Occipital lobe (tissue), 2 donors: ENCODE results near the gene KRTAP10-9. TPM values are rescaled to one million over a fixed set of nuclear protein-coding genes. Genes with fewer than 3 reads are reported as not detected.
"Not testable (repeated sequence)": the region's sequence is repeated elsewhere in the genome, so short reads cannot be mapped to it uniquely, and the experiment has no call there.

Experiments
- DNase-seq: peaks from one replicate; lab custom pipeline; 2025; lab: John Stamatoyannopoulos, UW
- total RNA-seq: library from RNA; depleted of rRNA; stranded (reverse); fragments of >200 nt; gene quantifications from one replicate; pipeline ENCODE4 v1.2.3, GENCODE V29; 2014

The KRTAP10-9 gene
- total RNA-seq, 1 donor from 2014 or later = not detected

DNA sequence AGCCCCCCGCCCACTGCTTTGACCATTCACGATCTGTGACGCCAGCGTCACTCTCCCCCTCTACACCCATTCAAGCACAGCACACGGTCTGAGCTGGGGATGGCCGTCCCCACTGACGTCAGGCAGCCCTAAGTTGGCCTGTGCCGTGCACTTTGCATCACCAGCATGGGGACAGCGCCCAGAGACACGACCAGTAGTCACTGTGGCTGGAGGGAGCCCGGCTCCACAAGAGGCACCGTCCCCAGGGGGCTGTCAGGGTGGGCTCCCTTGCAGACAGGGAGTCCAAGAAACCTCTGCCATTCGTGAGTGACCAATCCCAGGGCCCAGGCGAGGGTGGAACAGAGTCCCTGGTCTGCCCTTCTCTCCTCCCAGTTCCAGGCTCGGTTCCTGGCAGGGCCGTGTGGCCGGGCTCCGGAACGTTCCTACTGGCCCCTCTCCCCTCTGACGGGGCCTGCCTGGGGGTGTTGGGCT, 12.7 kb upstream of the KRTAP10-9 start:
- no peak for DNase-seq

DNA sequence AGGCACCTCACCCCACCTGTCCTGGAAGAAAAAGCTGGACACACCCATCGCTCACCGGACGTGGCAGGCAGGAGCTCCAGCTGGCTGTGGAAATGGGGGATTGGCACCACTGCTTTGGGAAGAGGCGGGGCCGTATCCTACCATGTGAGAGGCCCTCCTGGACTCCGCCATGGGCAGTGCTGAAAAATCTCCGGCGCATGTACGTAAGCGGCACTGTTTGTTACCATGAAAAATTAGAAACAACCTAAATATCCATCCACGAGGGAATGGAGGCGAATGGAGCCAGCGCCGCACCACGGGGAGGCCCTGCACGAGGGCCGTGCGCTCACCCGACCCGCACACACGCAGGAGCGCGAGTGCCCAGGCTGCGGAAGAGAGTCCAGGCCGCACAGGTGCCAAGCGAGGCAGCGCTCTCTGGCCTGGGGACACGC, 11.9 kb upstream of the KRTAP10-9 start:
- DNase-seq = no peak

DNA sequence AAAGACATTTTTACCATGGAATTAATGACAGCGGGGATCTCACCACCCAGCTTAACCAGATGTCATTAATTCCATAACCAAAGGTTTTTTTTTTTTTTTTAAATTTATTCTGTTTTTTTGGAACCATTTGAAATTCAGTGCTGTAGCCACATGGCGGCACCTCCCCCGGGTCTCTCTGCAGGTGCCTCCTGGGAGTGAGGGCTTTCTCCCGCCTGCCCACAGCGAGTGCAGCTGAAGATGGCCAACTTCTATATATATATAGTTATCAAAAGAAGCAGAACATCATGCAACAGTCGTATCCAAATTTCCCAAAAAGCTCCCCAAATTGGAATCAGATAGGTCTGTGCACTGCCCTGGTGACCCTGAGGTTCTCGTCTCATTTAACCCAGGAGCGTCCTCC, 11.4 kb upstream of the KRTAP10-9 start:
- DNase-seq = no peak

DNA sequence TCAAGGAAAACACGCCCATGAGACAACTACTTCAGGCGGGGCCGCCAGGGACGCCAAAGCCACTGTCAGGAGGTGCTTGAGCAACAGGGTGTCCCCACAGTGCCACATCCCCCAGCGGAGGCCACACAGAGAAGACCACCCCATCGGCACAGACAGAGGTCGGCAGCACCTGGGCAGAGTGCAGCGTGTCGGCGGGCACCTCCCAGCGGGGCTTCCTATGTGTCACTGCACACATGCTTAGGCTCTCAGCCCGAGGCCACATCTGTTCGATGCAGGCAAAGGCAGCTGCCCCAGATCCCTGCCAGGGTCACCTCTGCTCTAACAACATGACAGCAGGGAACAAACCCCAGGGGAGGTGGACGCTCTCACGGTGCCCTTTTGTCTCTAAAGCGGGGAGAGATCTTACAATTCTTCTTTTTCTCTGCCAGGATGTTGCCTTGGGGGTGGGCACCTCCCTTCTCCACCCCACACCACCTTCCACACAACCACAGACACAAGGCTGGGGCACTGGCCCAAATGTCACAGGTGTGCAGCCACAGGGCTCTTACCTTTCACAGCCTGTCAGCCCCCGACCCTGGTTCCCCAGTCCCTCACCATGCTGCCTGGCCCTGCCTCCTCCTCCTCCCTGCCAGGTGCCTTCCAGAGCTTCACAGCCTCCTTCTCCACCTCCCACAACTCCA, 10.8 kb upstream of the KRTAP10-9 start:
- DNase-seq = no peak

DNA sequence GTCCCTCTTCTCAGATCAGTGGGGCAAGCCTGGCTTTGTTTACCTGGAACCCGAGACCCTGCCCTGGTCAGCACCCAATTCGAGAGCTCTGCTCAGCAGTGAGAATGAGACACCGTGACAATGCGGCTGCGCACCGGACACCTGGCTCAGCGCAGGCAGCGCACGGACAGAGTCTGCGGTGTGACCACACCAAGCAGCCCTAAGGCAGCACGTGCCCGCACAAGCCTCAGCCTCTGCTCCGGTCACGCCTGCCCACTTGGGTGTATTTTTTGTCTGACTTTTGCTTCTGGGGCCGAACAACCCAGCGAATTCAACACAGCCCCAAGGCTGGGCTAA, 10.3 kb upstream of the KRTAP10-9 start:
- no peak for DNase-seq

DNA sequence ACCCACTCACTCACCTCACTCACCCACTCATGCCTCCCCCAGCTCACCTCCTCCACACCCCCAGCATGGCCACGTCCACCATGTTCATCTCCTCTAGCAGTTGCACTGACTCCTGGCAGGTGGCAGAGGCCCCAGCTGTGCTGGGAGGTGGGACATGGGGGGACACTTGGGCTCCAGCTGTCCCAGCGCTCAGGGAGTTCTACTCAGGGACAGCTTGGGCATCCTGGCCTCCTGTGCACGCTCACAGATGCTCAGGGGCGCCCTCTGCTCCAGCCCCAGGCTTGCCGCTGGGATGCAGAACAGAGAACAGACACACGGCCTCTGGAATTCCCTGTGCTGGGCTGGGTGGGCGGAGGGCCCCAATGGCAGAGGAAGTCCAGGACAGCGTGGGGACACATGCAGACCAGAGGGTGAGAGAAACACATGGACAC, 9.8 kb upstream of the KRTAP10-9 start:
- no peak for DNase-seq

DNA sequence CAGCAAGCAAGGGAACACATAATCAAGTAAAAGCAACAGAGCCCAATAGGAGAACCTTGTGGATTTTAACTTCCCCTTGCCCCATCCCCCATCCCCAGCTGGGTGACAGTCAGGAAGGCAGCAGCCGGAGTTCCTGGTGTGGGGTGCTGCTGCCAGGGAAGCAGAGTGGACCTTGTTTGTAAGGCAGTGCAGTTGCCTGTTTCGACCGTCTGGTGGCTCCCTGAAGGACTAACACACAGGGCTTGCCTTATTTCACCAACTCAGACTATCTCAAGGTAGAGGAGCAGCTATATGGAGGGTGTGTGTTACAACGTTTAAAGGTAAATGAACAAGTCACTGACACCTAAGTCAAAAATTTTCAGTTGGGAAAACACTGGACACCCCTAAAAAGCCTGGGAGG, 8.4 kb upstream of the KRTAP10-9 start:
- DNase-seq = no peak

DNA sequence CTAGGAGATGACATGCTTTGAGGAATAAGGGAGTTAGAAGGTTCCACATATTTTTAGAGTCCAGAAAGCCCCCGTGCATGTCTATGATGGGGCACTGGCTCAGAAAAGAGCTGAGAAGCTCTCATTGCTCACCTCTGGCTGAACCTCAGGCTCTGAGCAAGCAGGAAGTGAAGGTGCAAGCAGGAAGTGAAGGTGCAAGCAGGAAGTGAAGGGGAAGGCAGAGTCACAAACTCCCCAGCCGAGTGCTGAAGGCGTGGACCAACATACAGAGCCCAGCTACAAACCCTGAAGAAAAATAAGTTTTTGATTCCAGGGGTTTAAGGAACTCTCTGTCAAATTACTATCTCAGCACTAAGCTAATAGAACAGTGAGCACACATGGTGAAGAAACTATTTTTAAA, 8.0 kb upstream of the KRTAP10-9 start:
- DNase-seq = no peak

DNA sequence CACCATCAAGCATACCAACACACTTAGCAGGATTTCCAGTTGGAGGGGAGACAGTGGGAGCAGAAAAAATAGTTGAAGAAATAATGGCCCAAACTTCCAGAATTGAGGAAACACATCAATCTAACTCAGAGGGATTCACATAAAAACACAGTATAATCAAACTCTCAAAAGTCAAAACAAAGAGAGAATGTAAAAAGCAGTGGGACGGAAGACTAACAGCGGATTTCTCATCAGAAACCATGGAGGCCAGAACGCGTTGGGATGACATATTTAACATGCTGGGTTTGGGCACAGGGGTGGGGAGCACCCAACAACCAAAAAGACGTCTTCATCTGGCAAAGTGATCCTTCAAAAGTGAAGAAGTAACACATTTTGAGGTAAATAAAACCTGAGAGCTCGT, 7.0 kb upstream of the KRTAP10-9 start:
- DNase-seq = no peak

DNA sequence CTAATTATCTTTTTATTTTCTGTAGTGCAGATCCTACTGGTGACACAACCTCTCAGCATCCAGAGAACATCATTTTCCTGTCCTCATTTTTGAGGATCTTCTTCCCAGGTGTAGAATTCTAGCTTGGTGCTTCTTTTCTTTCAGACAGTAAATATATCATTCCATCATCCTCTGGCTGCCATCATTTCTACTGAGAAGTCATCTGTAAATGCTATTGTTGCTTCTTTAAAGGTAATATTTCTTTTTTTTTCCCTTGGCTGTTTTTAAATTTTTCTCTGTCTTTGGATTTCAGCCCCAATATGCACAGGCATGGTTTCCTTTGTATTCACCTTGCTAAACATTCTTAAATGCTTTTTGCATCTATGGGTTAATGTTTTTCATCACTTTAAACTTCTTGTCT, 3.3 kb upstream of the KRTAP10-9 start:
- DNase-seq = no peak

DNA sequence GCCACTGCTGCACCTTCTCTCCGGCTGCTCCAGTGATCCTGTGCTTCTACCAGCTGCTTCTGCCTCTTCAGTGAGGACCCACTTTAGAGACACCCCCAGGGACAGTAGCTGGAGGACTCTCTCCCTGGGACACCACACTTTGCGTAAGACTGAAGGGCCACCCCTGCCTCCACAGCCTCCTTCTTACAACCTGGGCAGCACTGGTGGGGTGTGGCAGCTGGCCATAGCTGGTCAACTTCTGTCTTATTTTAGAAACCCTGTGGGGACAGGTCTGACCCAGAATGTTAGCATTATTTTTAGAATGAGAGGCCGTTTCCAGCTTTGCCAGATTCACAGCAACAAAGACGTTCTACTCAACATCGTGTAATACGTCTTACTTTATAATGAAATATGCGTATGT, 1.1 kb upstream of the KRTAP10-9 start:
- no peak for DNase-seq

DNA sequence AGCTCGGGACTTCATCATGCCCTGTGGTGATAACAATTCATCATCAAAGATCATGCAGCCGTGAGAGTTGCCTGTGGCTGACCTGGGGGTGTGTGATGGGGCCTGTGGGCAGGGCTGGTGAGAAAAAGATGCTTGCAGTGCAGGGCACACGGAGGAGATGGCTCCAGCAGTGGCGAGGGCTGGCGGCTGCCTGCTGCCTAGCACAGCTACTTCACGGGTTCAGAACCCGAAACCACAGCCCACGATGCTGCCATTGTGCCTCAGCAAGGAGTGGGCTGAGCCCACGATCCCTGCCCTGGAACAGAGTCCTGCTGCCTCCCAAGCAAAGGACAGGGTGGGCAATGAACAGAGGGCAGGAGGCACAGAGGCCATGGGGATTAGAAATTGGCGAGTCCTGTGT, 631 bp upstream of the KRTAP10-9 start:
- no peak for DNase-seq

DNA sequence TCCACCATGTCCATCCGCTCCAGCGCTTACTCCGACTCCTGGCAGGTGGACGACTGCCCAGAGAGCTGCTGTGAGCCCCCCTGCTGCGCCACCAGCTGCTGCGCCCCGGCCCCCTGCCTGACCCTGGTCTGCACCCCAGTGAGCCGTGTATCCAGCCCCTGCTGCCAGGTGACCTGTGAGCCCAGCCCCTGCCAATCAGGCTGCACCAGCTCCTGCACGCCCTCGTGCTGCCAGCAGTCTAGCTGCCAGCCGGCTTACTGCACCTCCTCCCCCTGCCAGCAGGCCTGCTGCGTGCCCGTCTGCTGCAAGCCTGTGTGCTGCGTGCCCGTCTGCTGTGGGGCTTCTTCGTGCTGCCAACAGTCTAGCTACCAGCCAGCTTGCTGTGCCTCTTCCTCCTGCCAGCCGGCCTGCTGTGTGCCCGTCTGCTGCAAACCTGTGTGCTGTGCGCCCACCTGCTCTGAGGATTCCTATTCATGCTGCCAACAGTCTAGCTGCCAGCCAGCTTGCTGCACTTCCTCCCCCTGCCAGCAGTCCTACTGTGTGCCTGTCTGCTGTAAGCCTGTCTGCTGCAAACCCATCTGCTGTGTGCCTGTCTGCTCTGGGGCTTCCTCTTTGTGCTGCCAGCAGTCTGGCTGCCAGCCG, 409 bp downstream of the KRTAP10-9 start:
- not testable (repeated sequence) for DNase-seq

DNA sequence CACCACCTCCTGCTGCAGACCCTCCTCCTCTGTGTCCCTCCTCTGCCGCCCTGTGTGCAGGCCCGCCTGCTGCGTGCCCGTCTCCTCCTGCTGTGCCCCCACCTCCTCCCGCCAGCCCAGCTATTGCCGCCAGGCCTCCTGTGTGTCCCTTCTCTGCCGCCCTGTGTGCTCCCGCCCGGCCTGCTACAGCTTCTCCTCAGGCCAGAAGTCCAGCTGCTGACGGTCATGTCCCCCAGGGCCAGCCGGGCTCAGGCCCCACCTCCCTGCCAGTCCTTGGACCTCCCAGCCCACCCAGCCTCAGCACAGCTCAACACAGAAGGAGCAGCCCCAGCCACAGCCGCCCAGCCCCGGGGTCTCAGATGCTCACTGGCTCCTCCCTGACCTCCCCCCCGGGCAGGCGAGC, 939 bp downstream of the KRTAP10-9 start:
- not testable (repeated sequence) for DNase-seq

DNA sequence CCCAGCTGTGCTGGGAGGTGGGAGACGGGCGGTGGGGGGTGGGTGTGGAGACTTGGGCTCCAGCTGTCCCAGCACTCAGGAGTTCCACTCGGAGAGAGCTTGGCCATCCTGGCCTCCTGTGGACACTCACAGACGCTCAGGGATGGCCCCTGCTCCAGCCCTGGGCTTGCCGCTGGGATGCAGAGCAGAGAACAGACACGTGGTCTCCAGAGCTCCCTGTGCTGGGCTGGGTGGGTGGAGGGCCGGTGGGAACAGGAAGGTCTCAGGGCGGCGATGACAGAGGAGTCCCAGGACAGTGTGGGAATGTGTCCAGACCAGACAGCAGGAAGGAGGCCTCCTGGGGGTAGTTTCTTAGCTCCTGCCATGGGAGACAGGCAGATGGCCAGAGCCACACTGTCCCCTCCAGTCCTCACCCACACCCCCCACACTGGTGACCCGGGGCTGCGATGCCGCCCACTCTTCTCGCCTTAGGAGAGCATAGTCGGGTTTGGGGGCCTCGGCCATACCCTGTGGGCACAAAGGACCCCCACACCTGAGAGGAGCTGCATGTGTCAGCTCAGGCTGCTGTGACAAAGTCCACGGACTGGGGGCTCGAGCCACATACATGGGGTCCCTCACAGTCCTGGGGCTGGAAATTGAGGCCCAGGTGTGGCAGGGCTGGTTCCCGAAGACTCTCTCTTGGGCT, 2.0 kb downstream of the KRTAP10-9 start:
- DNase-seq = no peak

DNA sequence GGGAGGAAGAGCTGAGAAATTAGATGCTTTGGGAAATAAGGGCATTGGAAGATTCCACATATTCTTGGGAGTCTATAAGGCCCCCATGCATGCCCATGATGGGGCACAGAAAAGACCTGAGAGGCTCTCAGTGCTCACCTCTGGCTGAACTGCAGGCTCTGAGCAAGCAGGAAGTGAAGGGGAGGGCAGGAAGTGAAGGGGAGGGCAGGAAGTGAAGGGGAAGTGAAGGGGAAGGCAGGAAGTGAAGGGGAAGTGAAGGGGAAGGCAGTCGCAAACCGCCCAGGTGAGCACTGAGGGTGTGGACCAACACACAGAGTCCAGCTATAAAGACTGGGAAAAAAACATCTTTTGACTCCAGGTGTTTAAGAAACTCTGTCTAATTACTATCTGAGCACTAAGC, 3.5 kb downstream of the KRTAP10-9 start:
- no peak for DNase-seq

DNA sequence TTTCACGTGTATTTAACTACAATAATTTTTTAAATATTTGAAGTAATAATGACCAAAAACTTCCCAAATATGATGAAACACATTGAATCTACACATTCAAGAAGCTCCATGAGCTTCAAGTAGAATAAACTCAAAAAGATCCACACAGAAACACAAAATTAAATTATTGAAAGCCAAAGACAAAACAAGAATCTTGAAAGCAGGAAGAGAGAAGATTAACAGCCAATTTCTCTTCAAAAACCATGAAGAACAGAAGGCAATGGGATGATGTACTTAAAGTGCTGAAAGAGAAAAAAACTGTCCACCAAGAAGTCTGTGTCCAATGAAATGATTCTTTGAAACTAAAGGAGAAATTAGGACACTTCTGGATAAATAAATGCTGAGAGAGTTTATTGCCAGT, 5.2 kb downstream of the KRTAP10-9 start:
- no peak for DNase-seq

DNA sequence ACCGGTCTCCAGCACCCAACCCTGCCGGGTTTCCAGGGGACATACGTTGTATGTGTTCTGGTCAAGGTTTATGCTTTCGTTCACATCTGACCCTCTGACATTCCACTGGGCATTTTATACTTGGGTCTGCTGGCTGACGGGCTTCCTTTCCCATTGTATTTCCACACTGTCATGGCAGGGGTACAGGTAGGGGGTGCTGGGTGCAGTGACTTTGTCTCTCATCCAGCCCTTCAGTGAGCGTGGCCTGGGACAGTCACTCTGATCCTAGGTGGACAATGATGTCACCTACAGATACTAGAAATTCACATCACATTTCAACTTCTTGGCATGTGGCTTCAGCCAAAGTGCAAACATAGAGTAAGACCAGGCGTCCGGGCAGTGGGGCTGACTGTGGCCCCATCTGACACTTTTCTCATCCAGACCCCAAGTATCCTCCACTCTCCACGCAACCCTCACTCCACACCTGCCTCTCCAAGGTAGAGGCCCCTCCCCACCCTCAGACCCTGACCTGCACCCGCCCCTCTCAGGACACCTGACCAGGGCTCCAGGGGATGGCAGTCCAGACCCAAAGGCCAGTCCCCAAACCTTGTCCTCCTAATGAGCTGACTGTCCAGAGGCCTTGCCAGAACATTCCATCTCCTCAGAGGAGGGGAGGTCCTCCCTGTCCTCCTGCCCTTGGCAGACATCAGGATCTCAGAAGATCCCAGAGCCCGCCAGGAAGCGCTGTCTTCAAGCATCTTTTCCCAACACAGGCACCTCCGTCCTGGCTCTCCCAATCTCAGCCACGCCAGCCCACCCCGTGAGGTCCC, 9.5 kb downstream of the KRTAP10-9 start:
- no peak for DNase-seq

DNA sequence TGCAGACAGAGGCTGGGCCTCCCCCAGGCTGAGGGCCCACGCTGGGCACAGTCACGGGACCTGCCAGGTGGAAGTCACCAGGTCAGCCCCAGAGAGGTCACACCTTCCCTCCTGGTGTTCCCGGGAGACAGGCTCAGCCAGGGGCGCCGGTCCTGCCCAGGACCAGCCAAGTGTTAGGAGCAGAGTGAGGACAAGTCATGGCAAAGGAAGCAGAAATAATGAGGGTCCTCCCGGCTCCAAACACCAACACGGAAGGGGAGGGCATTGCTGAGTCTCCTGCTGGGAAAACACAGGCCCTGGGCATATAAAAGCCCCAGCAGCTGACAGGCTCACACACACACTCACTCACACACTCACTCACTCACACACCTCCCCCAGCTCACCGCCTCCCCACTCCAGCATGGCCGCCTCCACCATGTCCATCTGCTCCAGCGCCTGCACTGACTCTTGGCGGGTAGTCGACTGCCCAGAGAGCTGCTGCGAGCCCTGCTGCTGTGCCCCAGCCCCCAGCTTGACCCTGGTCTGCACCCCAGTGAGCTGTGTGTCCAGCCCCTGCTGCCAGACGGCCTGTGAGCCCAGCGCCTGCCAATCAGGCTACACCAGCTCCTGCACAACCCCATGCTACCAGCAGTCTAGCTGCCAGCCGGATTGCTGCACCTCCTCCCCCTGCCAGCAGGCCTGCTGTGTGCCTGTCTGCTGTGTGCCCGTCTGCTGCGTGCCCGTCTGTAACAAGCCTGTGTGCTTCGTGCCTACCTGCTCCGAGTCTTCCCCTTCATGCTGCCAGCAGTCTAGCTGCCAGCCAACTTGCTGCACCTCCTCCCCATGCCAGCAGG, 10.3 kb downstream of the KRTAP10-9 start, which contains the start of gene KRTAP10-10:
Gene KRTAP10-10, plus strand, starts transcription at position 339 of the 833 bp plus-strand sequence. Its CDS starts 62 bp downstream, at position 401.
- DNase-seq = no peak

DNA sequence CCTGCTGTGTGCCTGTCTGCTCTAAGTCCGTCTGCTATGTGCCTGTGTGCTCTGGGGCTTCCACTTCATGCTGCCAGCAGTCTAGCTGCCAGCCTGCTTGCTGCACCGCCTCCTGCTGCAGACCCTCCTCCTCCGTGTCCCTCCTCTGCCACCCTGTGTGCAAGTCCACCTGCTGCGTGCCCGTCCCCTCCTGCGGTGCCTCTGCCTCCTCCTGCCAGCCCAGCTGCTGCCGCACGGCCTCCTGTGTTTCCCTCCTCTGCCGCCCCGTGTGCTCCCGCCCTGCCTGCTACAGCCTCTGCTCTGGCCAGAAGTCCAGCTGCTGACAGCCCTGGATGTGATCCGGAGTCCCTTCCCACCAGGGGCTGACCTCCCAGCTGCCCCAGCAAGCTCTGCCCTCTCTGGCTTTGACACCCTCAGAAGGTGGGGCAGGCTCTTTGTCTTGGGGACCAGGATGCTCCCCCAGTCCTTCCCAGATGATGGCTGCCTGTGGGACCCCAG, 11.0 kb downstream of the KRTAP10-9 start:
- not testable (repeated sequence) for DNase-seq
